WI38 (cell line): ENCODE measurements around the gene UBE2D2.

ENCODE experiments used
- H3K4me3 ChIP-seq: 2 replicates; pipeline ENCODE4 v1.5.1; 2011; ENCODE audit warnings: low read depth, mild to moderate bottlenecking, control low read depth, low read length
- CTCF ChIP-seq: IDR thresholded peaks from 2 replicates; pipeline ENCODE4 v1.5.1; 2012; ENCODE audit warnings: low read depth, mild to moderate bottlenecking, control low read depth, low read length

Gene UBE2D2

DNA sequence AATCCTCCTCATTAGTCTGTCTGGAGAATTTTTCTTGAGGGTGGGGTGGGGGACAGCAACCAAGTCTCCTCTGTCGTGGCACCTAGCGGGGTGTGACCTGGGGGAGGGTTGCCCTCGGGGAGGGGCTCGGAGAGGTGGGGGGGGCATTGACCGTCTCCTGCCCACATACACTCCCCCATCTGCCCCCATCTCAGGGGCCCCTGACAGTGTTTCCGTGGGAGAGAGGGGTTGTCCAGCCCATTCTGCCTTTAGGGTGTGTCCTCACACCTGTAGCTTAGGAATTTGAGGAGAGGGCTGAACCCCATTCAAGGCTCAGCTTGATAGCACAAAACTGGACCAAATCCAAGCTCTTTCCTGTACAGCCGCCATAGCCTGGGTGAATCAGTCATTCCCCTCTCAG is 81.1 kb downstream of the UBE2D2 start:
- TF ChIP-seq CTCF = no peak
- H3K4me3 ChIP-seq = no peak overlapping the region

DNA sequence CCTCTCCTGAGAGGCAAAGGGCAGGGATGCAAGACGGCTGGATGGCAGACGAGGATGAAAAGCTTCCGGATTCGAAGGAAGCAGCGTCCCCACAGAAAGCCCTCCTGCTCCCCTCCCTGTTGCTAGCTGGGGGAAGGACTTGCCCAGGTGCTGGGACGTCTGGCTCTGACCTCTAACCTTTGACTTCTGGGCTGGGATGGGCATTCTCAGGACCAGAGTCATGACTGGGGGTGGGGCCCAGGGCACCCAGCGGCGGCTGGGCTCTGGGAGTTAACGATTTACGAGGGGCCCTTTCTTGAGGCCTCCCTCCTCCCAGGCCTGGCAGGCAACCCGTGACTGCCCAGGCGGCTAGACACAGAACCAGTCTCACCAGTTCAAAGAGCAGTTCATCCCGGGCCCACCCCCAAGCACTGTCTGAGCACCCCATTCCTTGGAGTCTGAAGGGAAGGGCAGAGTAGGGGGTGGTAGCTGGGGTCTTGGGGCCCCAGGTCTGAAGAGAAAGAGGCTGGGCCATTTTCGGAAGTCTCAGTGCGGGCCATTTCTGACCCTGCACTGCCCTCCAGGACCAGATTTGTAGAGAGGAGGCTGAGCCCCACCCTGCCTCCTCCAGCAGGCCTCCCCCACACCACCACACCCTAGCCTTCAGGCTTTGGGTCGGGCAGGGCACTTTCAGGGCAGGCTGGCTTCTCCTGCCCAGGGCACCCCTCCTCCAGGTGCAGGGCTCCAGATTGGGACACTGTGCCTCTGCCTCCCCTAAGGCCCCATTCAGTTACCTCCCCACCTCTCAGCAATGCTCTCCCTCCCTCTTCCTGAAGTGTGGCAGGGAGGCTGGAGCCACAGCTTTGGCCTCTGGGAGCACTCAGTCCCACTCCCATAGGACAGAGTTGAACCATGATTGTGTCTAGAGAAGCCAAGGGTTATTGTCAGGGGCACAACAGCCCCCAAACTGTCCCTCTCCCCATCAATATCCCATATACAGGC is 82.0 kb downstream of the UBE2D2 start:
- no peak overlapping the region for H3K4me3 ChIP-seq
- no peak for TF ChIP-seq CTCF

DNA sequence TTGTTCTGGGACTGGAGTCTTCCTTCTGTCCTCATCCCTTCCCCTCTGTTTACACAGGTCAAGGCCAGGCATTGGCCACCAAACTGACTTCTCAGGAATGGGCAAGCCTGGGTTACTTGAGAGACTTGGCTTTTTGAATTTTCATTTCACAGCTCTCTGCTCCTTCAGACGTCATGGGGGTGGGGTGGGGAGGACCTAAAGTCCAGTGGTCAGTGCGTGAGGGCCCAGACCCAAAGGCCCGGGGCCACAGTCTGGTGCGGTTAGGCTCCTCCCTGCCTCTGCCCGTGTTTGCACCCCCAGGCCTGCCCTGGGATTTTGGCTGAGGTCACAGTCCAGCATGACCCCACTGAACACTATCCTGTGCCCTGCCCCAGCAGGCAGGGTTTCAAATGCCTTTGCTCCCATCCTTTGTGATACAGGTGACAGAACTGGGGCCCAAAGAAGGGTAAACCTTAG is 82.9 kb downstream of the UBE2D2 start:
- no peak overlapping the region for H3K4me3 ChIP-seq
- TF ChIP-seq CTCF = no peak

DNA sequence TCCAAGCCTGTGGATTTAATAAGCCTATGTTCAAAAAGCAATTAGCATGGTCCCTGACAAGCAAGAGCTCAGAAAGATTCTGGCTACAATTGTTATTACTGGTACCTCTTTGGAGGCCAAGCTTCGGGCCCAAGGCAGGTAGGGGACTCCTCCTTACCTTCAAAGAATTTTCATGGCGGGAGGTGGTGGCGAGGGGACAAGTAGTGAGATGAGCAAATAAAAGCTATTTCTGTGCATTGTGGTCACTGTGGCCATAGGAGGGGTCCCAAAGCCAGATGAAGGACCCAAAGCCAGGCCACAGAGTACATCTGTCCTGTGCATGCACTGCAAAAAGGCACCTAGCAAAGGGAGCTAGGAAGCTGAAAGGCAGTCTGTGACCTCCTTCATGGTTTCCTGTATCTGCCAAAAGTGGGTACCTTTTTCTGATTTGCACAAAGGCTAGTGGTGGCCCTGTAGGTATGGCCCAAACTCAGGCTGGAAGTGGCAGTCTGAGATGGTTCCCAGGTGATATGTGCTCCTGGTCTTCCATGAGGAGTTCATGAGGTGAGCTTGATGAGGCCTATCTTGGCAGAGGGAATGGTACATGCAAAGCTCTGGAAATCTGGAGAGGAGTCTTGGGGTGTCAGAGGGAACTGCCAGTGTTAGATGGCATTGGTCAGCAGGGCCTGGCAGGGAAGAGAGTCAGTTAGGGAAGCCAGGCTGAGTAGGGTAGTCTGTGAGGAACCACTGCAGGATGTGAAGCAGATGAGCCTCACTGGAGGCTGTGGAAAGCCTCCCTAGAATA is 83.7 kb downstream of the UBE2D2 start:
- no peak for TF ChIP-seq CTCF
- H3K4me3 ChIP-seq = no peak overlapping the region

DNA sequence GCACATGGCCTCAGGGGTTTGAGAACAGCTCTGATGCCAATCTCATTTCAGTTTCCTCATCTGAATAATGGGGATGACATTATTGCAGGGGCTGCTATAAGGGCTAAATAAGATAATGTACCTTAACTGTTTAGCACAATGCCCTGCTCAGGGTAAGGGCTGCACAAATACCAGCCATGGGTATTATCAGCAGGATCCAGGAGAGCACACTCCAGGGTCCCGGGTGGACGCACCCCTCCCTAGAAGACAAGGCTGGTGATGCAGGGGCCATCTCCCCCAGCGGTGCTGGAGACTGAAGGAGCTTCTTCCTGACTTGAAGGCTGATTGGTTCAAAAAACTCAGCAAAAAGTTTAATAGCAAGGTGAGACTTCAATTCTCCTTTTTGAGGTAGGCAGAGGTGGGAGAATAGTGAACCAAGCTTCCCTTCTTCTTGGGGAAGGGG is 84.3 kb downstream of the UBE2D2 start:
- no peak for TF ChIP-seq CTCF
- H3K4me3 ChIP-seq = no peak overlapping the region

- no peak overlapping the region for H3K4me3 ChIP-seq
- TF ChIP-seq CTCF = no peak
Observed at GRCh38 chr5:139646111-139646510, 85.0 kb downstream of the UBE2D2 start.
